ENCODE measurements around the gene SCUBE1.
A peak's percentile ranks its signal among the peaks of the same experiment; 100 is the strongest.

SCUBE1 gene

GRCh38 chr22:43275545-43276317 is 67.4 kb downstream of the SCUBE1 start:
- no peak for DNase-seq

DNA sequence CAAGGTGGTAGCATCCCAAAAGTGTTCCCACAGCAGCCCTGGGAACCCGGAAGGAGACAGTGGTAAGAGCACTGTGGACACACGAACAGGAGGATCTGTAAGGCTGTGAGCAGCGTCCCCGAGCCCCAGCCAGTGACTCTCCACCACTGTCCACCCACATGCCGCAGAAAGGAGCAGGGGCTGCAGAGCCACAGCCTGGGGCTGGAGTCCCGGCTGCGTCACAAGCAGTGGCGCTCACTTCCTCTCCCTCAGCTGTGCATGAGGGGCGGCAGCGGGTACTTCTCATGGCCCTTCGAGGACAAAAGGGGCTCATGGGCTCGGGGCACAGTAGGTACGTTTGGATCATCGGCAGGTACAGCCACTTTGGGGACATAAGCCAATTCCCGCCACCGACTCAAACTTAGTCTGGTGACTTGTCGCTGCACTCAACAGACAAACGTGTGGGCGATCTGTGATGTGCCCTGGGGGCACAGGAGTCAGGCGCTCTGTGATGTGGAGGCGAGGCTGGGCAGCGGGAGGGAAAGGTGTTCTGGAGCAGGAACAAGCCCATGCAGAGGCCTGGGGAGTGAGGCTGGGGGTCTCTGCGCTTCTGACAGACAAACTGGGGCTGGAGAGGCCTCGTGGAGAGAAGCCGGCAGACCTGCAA is 68.5 kb downstream of the SCUBE1 start:
- no peak for DNase-seq

GRCh38 chr22:43273902-43274484 is 69.2 kb downstream of the SCUBE1 start:
- DNase-seq = no peak

DNA sequence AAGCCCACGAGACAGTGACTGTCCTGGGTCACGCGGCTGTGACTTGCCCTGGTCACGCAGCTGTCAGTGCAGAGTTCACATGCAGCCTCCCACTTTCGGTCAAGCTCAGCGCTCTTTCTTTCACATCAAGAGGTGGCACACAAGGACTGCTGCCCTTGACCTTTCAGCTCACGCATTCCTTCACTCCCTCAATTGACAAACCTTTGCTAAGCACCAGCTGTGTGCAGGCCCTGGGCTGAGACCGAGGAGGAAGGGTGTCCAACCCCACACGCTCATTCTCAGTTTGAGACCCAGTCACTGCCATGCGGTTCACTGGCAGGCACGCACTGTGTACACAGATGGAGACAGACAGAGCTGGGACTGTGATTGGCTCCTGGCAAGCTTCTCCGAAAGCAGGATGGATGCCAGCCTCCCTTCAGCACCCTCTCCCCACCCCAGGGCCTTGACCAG is 70.3 kb downstream of the SCUBE1 start:
- DNase-seq = no peak

DNA sequence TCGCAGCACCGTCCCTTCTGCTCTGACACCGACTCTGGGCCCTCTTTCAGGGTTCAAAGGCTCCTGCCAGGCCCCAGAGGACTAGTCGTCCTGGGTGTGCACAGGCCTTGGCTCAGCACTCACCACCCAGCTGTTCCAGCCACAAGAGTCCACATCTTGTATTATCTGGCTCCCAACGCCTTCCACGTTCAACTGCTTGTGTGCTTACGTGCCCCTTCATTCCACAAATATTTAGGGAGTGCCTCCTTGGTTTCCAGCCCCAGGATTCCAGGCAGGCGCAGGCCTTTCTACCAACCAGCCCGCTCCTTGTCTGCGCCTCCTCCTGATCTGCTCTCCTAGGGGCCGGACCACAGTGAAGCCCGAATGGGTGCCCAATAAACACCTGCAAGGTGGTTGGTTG is 70.9 kb downstream of the SCUBE1 start:
- no peak for DNase-seq

DNA sequence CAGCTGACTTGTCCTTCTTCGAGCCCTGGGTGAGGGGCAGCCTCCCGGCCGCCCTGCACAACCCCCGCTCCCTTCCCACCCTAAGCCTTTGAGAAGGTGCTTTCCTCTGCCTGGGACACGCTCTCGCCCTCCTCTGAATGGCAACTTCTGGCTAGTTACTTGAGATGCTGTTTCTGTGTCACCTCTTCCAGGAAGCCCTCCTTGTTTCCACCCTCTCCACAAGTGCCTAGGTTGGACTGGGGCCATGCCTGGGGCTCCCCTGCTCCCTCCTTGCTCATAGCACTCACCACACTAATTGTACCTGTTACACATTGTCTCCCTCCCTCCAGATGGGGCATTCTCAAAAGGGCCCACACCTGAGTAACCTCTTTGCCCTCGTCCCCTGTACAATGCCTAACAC is 72.2 kb downstream of the SCUBE1 start:
- no peak for DNase-seq

- DNase-seq = no peak
Observed at GRCh38 chr22:43270314-43270908, 72.8 kb downstream of the SCUBE1 start.

GRCh38 chr22:43269646-43270045 is 73.5 kb downstream of the SCUBE1 start:
- no peak for DNase-seq

- DNase-seq = no peak
Observed at GRCh38 chr22:43269246-43269645, 73.9 kb downstream of the SCUBE1 start.

DNA sequence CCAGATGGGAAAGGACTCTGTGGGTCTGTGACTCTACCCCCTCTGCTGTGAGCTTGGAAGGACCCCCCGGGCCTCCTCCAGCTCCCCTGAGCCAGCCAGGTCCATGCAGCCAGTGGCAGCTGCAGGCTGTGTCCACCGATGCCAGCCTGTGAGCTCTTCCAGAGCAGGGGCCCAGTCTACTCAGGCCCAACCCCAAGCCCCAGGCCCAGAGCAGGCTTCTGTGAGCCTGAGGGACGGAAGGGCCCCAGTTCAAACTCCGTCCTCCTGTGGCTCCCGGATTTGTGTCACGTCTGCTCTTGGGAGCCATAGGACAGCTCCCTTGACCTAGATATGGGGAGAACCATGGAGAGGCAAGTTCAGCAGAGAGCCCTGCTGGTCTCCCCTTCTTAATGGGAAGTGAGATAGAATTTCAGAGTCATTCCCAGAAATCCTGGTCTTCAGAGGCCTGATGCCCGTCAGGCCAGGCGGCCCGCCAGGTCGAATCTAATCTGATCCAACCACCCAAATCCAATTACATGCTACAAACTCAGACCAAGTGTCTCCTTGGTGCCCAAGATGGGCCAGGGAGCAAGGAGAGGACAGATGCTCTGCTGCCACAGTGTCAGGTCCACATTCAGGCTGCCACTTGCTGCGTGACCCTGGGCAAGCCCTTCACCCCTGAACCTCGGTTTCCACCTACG is 75.1 kb downstream of the SCUBE1 start:
- no peak for DNase-seq

DNA sequence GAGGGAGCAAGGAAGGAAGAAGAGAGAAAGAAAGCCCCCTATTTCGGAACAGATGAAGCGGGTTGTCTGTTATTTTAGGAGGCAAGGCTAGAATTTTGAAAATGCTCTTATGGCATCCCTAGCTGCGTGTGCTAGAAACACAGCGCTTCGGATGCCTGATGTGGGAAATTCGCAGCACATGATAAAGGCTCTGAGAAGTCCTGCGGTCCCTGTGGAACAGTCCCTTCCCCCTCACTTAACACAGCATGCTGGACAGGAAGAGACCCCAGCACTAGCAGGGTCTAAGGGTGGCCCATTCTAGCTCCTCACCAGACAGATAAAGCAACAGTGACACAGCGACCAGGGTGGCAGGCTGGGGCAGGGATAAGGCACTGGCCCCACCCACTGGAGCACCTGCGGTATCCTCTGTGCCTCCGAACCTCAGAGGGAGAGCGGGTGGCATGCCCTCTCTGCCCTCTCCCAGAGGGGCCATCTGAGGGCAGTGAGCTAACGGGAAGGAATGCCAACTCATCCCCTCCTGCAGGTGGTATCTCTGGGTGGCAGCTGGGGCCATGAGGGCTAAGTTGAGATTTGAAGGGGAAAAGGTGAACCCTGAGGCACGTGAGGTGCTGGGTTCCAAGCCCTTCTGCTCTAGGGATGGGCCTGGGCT is 75.7 kb downstream of the SCUBE1 start:
- no peak for DNase-seq

- DNase-seq = no peak
Observed at GRCh38 chr22:43266076-43266475, 77.1 kb downstream of the SCUBE1 start.

GRCh38 chr22:43263645-43264514 is 79.3 kb downstream of the SCUBE1 start:
- peak; percentile 36 for DNase-seq

- no peak for DNase-seq
Observed at GRCh38 chr22:43262990-43263644, 80.1 kb downstream of the SCUBE1 start.

- no peak for DNase-seq
Observed at GRCh38 chr22:43260331-43261231, 82.6 kb downstream of the SCUBE1 start.

GRCh38 chr22:43257961-43258360 is 85.2 kb downstream of the SCUBE1 start:
- no peak for DNase-seq

GRCh38 chr22:43257549-43257948 is 85.6 kb downstream of the SCUBE1 start:
- DNase-seq = no peak

DNA sequence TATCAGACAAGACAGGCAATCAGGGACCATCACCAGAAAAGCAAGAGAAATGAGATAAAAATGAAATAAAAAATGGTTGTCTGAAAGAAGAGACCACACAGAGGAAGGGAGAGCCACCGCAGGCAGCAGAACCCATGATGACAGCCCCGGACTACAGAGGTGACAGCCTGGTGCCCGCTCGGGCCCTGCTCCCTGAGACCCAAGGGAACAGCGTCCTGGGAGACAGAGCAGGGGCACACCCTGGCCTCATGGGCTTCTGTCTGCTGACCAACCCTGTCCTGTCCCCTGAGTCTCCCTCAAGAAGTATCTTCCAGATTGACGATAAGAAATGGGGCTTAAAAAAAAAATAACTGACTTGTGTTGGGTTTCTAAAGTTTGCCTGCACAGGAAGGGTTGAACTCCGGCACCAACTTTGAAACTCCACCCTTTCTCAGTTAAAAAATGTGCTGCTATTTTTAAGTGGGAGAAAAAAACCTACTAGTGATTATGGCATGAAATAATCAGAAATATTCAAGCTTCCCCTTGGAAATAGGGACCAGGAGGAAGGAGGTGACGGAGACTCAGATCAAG is 86.1 kb downstream of the SCUBE1 start:
- DNase-seq = no peak

DNA sequence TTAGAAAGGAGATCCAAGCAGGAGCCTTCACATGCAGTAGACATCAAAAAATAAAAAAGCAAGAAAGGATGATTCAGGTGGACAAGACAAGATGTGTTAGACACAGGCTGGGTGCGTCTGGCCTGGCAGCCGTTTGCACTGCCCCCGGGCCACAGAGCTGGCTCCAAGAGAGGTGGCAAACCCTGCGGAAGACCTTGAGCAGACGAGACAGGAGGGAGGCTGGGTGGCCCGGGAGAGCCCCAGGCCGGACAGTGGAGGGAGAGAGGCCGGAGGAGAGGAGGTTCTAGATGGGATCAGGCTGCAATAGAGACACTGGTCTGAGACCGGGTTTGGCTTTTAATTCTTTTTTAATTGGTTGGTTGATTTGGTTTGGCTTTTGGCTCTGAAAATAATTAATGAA is 86.6 kb downstream of the SCUBE1 start:
- no peak for DNase-seq

- DNase-seq = no peak
Observed at GRCh38 chr22:43255299-43255698, 87.9 kb downstream of the SCUBE1 start.

Data from effector CD8-positive, alpha-beta T cell (primary cell).